GM19025 (cell line): ENCODE results near the gene SCN4A.

Experiments
- ATAC-seq: cut with Tn5 transposase; IDR thresholded peaks from one replicate; pipeline ENCODE4 v1.9.1; 2021; ENCODE audit warnings: mild to moderate bottlenecking, low read depth, moderate library complexity; ENCODE audit not compliant: unreplicated experiment

The SCN4A gene

GRCh38 chr17:63961355-63962212 is 11.1 kb downstream of the SCN4A start:
- no peak for ATAC-seq

GRCh38 chr17:63960430-63960829 is 12.3 kb downstream of the SCN4A start:
- no peak for ATAC-seq

GRCh38 chr17:63960006-63960405 is 12.7 kb downstream of the SCN4A start:
- ATAC-seq, result no peak

GRCh38 chr17:63956296-63956920 is 16.3 kb downstream of the SCN4A start:
- no peak for ATAC-seq

- no peak for ATAC-seq
These were observed 16.9 kb downstream of the SCN4A start for GRCh38 chr17:63955791-63956190.

GRCh38 chr17:63955232-63955631 is 17.5 kb downstream of the SCN4A start:
- ATAC-seq, result no peak

GRCh38 chr17:63954402-63955063 is 18.2 kb downstream of the SCN4A start:
- no peak for ATAC-seq

- ATAC-seq, result no peak
These were observed 21.5 kb downstream of the SCN4A start for GRCh38 chr17:63950940-63951907.

GRCh38 chr17:63949576-63950250 is 23.0 kb downstream of the SCN4A start:
- ATAC-seq, result no peak

- ATAC-seq, result no peak
These were observed 24.2 kb downstream of the SCN4A start for GRCh38 chr17:63948521-63948920.

GRCh38 chr17:63947711-63948330 is 24.9 kb downstream of the SCN4A start:
- ATAC-seq, result no peak

- ATAC-seq, result no peak
These were observed 26.0 kb downstream of the SCN4A start for GRCh38 chr17:63946440-63947363.

GRCh38 chr17:63945784-63946439 is 26.8 kb downstream of the SCN4A start:
- no peak for ATAC-seq

- ATAC-seq, result no peak
These were observed 27.8 kb downstream of the SCN4A start for GRCh38 chr17:63944736-63945499.

GRCh38 chr17:63943745-63944144 is 29.0 kb downstream of the SCN4A start:
- no peak for ATAC-seq

- ATAC-seq, result no peak
These were observed 30.3 kb downstream of the SCN4A start for GRCh38 chr17:63942309-63942985.
